Astrocyte of the spinal cord (primary cell): ENCODE measurements around the gene PHAF1.
A peak's percentile ranks its signal among the peaks of the same experiment; 100 is the strongest.

Experiments used
- DNase-seq: peaks from one replicate; pipeline ENCODE4 v3.0.0; 2011; ENCODE audit warnings: low read depth, low spot score
- H3K4me3 ChIP-seq: 2 replicates; pipeline ENCODE4 v1.5.1; 2011; ENCODE audit warnings: low read depth, mild to moderate bottlenecking, low read length, moderate library complexity
- in situ Hi-C: cut with HindIII; loops from 2 replicates; pipeline ENCODE4 v1.10.0; 2017; ENCODE audit warnings: low sequenced_read_pairs
- TF ChIP-seq, protein P1 (sequence below): IDR thresholded peaks from 2 replicates; pipeline ENCODE4 v1.5.1; 2012; ENCODE audit warnings: low read depth, mild to moderate bottlenecking, low read length, inconsistent platforms

PHAF1 gene

DNA sequence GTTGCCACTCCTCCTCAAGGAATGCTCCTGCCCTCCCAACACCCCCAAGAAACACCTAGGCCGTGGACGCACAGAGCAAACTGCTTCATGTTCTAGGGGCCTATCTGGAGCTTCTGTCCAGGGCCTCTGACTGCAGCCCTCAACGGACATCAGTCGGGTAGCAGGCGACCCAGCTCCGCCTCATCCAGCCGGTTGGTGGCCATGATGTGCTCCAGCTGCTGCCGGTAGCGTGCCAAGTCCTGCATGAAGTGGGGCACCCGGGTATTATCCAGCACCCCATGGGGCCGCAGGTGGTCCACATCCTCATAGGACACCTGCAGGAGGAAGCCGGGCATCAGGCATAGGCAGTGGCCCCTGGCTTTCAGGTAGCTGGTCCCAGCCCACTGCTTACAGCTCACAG is 66.9 kb downstream of the PHAF1 start:
- DNase-seq: no peak
- no peak overlapping the region for H3K4me3 ChIP-seq
- in situ Hi-C loops: no loop called here
- TF ChIP-seq, protein P1, sequence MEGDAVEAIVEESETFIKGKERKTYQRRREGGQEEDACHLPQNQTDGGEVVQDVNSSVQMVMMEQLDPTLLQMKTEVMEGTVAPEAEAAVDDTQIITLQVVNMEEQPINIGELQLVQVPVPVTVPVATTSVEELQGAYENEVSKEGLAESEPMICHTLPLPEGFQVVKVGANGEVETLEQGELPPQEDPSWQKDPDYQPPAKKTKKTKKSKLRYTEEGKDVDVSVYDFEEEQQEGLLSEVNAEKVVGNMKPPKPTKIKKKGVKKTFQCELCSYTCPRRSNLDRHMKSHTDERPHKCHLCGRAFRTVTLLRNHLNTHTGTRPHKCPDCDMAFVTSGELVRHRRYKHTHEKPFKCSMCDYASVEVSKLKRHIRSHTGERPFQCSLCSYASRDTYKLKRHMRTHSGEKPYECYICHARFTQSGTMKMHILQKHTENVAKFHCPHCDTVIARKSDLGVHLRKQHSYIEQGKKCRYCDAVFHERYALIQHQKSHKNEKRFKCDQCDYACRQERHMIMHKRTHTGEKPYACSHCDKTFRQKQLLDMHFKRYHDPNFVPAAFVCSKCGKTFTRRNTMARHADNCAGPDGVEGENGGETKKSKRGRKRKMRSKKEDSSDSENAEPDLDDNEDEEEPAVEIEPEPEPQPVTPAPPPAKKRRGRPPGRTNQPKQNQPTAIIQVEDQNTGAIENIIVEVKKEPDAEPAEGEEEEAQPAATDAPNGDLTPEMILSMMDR: no peak

DNA sequence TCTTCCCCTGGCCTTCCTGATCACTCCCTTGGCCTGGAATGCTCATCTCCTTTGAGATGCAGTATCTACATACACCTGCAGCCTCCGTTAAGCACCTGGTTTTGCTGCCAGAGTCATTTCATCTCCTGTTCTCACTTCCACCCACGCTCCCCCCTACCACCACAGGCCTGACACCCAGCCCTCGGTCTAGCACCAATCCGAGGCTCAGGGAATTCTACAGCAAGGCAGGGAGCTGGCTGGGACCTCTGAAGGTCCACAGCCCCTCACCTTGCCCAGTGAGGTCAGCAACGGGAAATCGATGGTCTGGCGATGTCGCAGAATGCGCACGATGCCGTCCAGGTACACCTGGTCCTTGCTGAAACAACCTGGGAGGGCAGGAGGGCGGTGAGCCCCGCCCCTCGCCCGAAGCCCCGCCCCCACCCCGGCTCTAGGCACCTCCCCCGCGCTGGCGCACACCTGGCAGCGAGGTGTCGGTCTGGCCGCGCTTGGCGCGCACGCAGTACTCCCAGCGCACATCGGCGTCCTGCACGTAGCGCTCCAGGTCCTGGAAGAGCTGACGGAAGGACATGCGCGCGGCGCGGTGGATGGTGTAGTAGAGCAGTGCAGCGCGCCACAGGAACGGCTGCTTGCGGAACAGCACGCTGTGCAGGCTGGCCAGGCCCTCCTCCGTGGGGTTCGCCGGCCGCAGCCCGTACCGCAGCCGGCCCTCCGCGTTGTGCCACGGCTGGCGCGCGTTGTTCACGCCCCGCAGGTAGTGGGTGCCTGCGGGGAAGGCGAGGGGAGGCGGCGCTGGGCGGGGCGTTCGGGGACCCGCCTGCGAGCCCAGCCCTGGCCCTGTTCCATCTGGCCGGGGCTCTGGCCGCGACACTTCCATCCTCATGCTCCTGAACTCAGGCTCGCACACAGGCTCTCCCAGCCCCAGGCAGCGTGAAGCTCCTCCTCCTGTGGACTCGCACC is 68.3 kb downstream of the PHAF1 start:
- H3K4me3 ChIP-seq: no peak overlapping the region
- in situ Hi-C loops: no loop called here
- peak; percentile 48 for DNase-seq
- TF ChIP-seq, protein P1: no peak

DNA sequence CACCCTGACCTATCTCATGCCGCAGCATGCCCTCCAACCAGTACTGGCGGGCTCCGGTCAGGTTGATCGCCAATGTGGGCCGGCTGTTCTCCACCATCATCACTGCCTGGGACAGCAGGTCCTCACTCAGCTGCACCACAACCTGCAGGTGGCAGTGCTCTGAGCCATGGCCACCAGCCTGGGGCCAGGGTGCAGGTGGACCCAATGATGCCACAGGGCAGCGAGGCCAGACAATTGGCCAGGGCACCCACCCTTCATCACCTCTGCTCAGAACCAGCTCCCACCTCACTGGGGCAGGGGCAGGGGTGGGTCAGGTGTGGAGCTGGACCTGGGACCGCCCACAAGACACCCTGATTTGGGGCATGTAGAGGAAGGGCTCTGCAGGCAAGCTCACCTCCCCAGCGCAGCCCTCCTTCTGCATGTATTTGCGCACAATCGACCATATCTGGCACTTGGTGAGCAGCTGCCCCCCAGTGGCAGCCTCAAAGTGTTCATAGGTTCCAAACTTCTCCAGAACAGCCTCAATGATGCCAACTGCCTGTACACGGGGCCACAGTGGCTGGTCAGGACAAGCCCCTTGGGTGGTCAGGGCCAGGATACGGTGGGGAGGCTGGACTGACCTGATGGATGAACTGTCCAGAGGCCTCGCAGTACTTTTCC is 69.8 kb downstream of the PHAF1 start:
- DNase-seq: no peak
- TF ChIP-seq, protein P1: no peak
- in situ Hi-C loops: no loop called here
- H3K4me3 ChIP-seq: no peak overlapping the region

DNA sequence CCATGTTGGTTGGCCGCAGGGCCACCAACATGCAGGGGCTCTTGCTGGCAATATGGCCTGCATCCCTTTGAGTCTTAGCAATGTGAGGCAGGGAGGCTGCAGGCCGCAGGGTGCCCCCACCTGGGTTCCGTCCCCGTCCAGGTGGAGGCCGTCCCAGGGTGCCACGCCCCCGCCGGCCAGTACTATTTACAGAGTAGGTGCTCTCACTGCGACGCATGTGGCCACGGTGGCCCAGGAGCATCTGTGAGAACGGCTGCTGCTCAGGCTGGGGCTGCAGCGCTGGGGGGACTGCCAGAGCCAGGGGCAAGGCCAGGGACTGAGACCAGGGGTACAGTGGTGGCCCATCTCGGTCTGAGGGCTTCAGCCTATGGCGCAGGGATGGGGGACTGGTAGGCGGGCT is 70.4 kb downstream of the PHAF1 start:
- DNase-seq: no peak
- in situ Hi-C loops: no loop called here
- TF ChIP-seq, protein P1: no peak
- H3K4me3 ChIP-seq: no peak overlapping the region

DNA sequence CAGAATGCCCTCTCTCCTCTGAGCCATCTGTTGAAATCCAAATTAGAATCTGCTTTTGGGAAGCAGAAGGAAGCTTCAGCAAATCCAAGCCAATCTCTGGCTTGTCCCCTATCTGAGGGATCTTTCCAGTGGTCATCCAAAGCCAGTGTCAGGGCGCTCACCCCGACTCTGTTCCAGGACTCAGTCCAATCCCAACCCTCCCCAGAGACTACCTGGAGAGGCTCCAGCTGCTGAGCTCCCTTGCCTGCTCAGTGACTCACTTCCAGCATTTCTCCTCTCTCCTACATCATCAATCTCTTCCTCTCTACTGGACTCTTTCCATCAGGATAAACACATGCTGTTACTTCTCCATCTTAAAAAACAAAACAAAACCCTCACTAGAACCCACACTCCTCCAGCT is 71.6 kb downstream of the PHAF1 start:
- no peak overlapping the region for H3K4me3 ChIP-seq
- peak; percentile 84 for DNase-seq
- in situ Hi-C loops: no loop called here
- TF ChIP-seq, protein P1: no peak

DNA sequence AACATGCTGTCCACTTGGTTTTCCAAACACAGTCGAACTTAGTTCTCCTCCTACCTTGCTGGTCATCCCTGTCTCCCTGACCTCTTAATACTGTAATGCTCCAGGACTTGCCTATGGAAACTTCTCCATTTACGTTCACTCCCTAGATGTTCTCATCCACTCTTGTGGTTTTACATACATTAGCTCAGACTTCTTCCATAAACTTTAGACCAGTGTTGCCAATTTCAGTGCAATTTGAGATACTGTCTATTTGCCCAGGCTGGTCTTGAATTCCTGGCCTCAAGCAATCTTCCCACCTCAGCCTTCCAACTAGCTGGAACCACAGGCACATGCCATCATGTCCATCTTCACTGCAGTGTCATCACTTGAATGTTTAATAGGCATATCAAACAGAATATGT is 72.5 kb downstream of the PHAF1 start:
- H3K4me3 ChIP-seq: no peak overlapping the region
- DNase-seq: no peak
- in situ Hi-C loops: no loop called here
- TF ChIP-seq, protein P1: no peak
